Measurements from ENCODE around the gene SHROOM3.

DNA sequence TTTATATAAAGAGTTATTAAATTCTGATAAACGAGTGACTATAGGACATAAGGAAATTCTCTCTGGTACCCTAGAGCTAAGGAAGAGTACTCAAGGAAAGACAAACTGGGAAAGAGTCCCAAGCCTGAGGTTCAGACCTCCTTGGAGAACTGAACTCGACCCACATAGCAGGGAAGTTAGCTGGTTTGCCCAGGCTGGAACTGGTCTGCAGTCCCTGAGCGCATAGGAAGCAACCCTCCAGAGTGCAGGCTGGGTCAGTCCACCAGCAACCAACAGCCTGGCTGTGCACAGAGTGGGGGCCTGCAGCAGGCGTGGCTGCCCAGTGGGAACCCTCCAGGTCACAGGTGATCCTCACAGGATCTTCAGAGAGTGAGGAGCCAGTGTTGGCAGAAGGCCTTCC is 348.8 kb downstream of the SHROOM3 start:
- no peak for TF ChIP-seq MAZ (IDR thresholded peaks at IDR 0.05; ENCODE audit: borderline replicate concordance, low read depth, low read length)
- no peak for TF ChIP-seq MAZ (CRISPR knock-in tag; IDR thresholded peaks at IDR 0.05; ENCODE audit: low read depth)
- TF ChIP-seq, protein P1, sequence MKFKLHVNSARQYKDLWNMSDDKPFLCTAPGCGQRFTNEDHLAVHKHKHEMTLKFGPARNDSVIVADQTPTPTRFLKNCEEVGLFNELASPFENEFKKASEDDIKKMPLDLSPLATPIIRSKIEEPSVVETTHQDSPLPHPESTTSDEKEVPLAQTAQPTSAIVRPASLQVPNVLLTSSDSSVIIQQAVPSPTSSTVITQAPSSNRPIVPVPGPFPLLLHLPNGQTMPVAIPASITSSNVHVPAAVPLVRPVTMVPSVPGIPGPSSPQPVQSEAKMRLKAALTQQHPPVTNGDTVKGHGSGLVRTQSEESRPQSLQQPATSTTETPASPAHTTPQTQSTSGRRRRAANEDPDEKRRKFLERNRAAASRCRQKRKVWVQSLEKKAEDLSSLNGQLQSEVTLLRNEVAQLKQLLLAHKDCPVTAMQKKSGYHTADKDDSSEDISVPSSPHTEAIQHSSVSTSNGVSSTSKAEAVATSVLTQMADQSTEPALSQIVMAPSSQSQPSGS (CRISPR knock-in tag; IDR thresholded peaks at IDR 0.05) = no peak
- TF ChIP-seq RFX5 (IDR thresholded peaks at IDR 0.05; ENCODE audit: low read depth, low read length) = no peak

Measured in HepG2 (cell line).